B cell (primary cell): Measurements from ENCODE around the gene TMEM38B. TPM values are rescaled to one million over a fixed set of nuclear protein-coding genes. Genes with fewer than 3 reads are reported as not detected.

Experiments
- ATAC-seq: fragments of 200-7000 bp; cut with Tn5 transposase; one replicate; pipeline ENCODE4 v1.10.0; 2021; ENCODE audit warnings: low read depth, mild to moderate bottlenecking, moderate number of reproducible peaks, moderate library complexity
- CTCF ChIA-PET: fragments of 350-600 bp; sonication (Branson Sonifier 250); formaldehyde crosslinking; loops from one replicate; lab custom pipeline; 2021; ENCODE audit warnings: antibody characterized with exemption, inconsistent platforms; lab: Charles Lee
- POLR2A ChIA-PET: fragments of 350-600 bp; sonication (Branson Sonifier 250); formaldehyde crosslinking; loops from one replicate; lab custom pipeline; 2021; ENCODE audit warnings: antibody characterized with exemption; lab: Charles Lee
- DNase-seq: peaks from one replicate; pipeline ENCODE4 v3.0.0; 2013
- H2AFZ ChIP-seq: 2 replicates; pipeline ENCODE4 v1.6.1; 2012; ENCODE audit warnings: mild to moderate bottlenecking, low read depth, low read length; ENCODE audit not compliant: insufficient read depth, poor library complexity, severe bottlenecking
- H3K27ac ChIP-seq, 2 donors: 1 replicate in 1 of 2; 2 replicates in 1 of 2; pipeline ENCODE4 v1.5.1; 2012 to 2013; ENCODE audit warnings: low read length in 2 of 2, mild to moderate bottlenecking in 2 of 2, moderate library complexity in 1 of 2
- H3K27me3 ChIP-seq, 4 experiments: fragments of 200-600 bp in 1 of 4; sonication (generic) in 1 of 4; replicated peaks in 1 of 4; 1 replicate in 2 of 4; 2 replicates in 2 of 4; pipeline versions ENCODE4 v1.6.1 to v1.7.0; 2013 to 2016; ENCODE audit warnings: low read length in 3 of 4, mild to moderate bottlenecking in 2 of 4, mixed read lengths in 1 of 4, moderate library complexity in 1 of 4; ENCODE audit not compliant: insufficient read depth in 4 of 4, control insufficient read depth in 3 of 4; ENCODE audit errors: control extremely low read depth in 1 of 4
- H3K36me3 ChIP-seq, 2 experiments: replicated peaks in 1 of 2; 1 replicate in 1 of 2; 2 replicates in 1 of 2; pipeline versions ENCODE4 v1.6.1 to v1.7.1; 2013; ENCODE audit warnings: low read length in 1 of 2; ENCODE audit not compliant: insufficient read depth in 2 of 2, control insufficient read depth in 1 of 2; ENCODE audit errors: control extremely low read depth in 1 of 2, extremely low read depth in 1 of 2
- H3K4me1 ChIP-seq, 2 donors: fragments of 200-600 bp in 1 of 2; sonication (generic) in 1 of 2; 1 replicate in 1 of 2; 2 replicates in 1 of 2; pipeline versions ENCODE4 v1.5.1 to v1.6.1; 2013 to 2017; ENCODE audit warnings: low read length in 2 of 2; ENCODE audit not compliant: control insufficient read depth in 2 of 2, insufficient read depth in 2 of 2
- H3K4me2 ChIP-seq: replicated peaks from 2 replicates; pipeline ENCODE3; 2012; ENCODE audit warnings: mild to moderate bottlenecking, low read depth, low read length; ENCODE audit not compliant: poor library complexity, severe bottlenecking
- H3K4me3 ChIP-seq, 5 experiments: fragments of 200-600 bp in 1 of 5; sonication (generic) in 1 of 5; 1 replicate in 3 of 5; 2 replicates in 2 of 5; pipeline versions ENCODE4 v1.5.1 to v1.7.0; 2011 to 2016; ENCODE audit warnings: low read length in 4 of 5, mild to moderate bottlenecking in 4 of 5, low read depth in 2 of 5, control low read depth in 1 of 5, moderate library complexity in 1 of 5; ENCODE audit not compliant: insufficient read depth in 1 of 5; ENCODE audit errors: control extremely low read depth in 1 of 5, extremely low read depth in 1 of 5
- H3K79me2 ChIP-seq: fragments of 200-600 bp; sonication (generic); one replicate; pipeline ENCODE4 v1.6.0; 2016; ENCODE audit warnings: low read length; ENCODE audit not compliant: control insufficient read depth, insufficient read depth
- H3K9ac ChIP-seq: fragments of 200-600 bp; sonication (generic); 2 replicates; pipeline ENCODE4 v1.6.1; 2017; ENCODE audit warnings: mild to moderate bottlenecking, low read length, moderate library complexity
- H3K9me3 ChIP-seq, 3 donors: one replicate each; pipeline versions ENCODE4 v1.6.1 to v1.7.1; 2013; ENCODE audit warnings: low read length in 2 of 3; ENCODE audit not compliant: control insufficient read depth in 2 of 3, insufficient read depth in 1 of 3; ENCODE audit errors: control extremely low read depth in 1 of 3
- H4K20me1 ChIP-seq: 2 replicates; pipeline ENCODE4 v1.6.0; 2012; ENCODE audit warnings: mild to moderate bottlenecking, low read length; ENCODE audit not compliant: insufficient read depth, control insufficient read depth, poor library complexity, severe bottlenecking
- H3K27ac Mint-ChIP-seq: one replicate; pipeline ENCODE4 v1.8.0; 2021; ENCODE audit warnings: mixed read lengths
- H3K27me3 Mint-ChIP-seq: one replicate; pipeline ENCODE4 v1.8.0; 2021; ENCODE audit warnings: mixed read lengths
- H3K4me1 Mint-ChIP-seq: one replicate; pipeline ENCODE4 v1.8.0; 2021; ENCODE audit warnings: mixed read lengths
- H3K4me3 Mint-ChIP-seq: one replicate; pipeline ENCODE4 v1.8.0; 2021; ENCODE audit warnings: mixed read lengths
- H3K9me3 Mint-ChIP-seq: one replicate; pipeline ENCODE4 v1.8.0; 2022; ENCODE audit warnings: mixed read lengths; ENCODE audit not compliant: insufficient read depth
- CTCF ChIP-seq: fragments of 200-600 bp; IDR thresholded peaks from one replicate; pipeline ENCODE4 v1.8.0; 2022; ENCODE audit warnings: antibody characterized with exemption, mild to moderate bottlenecking
- EZH2 ChIP-seq: IDR thresholded peaks from 2 replicates; pipeline ENCODE4 v1.6.1; 2012; ENCODE audit warnings: borderline replicate concordance, low read depth, mild to moderate bottlenecking, moderate library complexity, low read length; ENCODE audit not compliant: insufficient read depth, poor library complexity, severe bottlenecking
- WGBS: methylation state at CpG from one replicate; pipeline ENCODE4 v1.1.5; 2013; ENCODE audit warnings: missing lambda C conversion rate; ENCODE audit not compliant: insufficient coverage; 5-methylcytosine and 5-hydroxymethylcytosine counted together
- intact Hi-C: fragments of 100-400 bp; cut with micrococcal nuclease; formaldehyde crosslinking; loops from one replicate; pipeline ENCODE4 v1.10.0; 2022
- polyA plus RNA-seq: library from polyadenylated mRNA; depleted of rRNA; stranded (reverse); fragments of >200 nt; gene quantifications from 2 replicates; pipeline ENCODE4 v1.2.3, GENCODE V29; 2012
- total RNA-seq, 2 donors: library from RNA; stranded (reverse); fragments of 120-200 nt in 1 of 2; gene quantifications; 1 replicate in 1 of 2; 2 replicates in 1 of 2; pipeline versions ENCODE4 v1.2.3 to v1.2.4, GENCODE V29; 2013 to 2022

TMEM38B gene
- total and polyA plus RNA-seq, 2 donors (not counting 1 experiment from before 2014, with no cell fraction given) = 6.4 to 29.6 TPM

- DNase-seq (no peak), ATAC-seq (no peak)
- 88% methylated on average over 2 of the region's 4 CpGs for WGBS
- Histone ChIP-seq H3K4me3 (no peak overlapping the region), H3K27me3 (no peaks in the 10 kb centered on the region), H3K36me3 (peaks cover 2 to 35% of the 10 kb centered on the region in 2 experiments), H3K9ac (no peak overlapping the region), H3K9me3 (peaks cover 3 to 18% (median 16%) of the 10 kb centered on the region in 3 donors), H3K4me1 (no peaks in the 10 kb centered on the region), H4K20me1 (no peaks in the 10 kb centered on the region), H3K27ac (no peak overlapping the region), H2AFZ (no peak overlapping the region), H3K79me2 (no peaks in the 10 kb centered on the region), H3K4me2 (no peak overlapping the region)
- H3K27me3 Mint-ChIP-seq = no peaks in the 10 kb centered on the region
- POLR2A ChIA-PET = no interaction called here
- TF ChIP-seq EZH2 (no peak), CTCF (no peak)
- H3K4me3 Mint-ChIP-seq = no peak overlapping the region
- peaks cover 11% of the 10 kb centered on the region for H3K9me3 Mint-ChIP-seq
- H3K4me1 Mint-ChIP-seq = no peaks in the 10 kb centered on the region
- CTCF ChIA-PET = no interaction called here
- H3K27ac Mint-ChIP-seq = no peak overlapping the region
- intact Hi-C loops = no loop called here
Observed at GRCh38 chr9:105751761-105752160, 57.4 kb downstream of the TMEM38B start.

- Histone ChIP-seq H2AFZ (no peak overlapping the region), H3K9ac (no peak overlapping the region), H3K79me2 (no peaks in the 10 kb centered on the region), H3K27ac (no peak overlapping the region), H3K4me1 (no peaks in the 10 kb centered on the region), H3K36me3 (peaks cover 0 to 4% of the 10 kb centered on the region in 2 experiments), H4K20me1 (no peaks in the 10 kb centered on the region), H3K27me3 (no peaks in the 10 kb centered on the region), H3K4me3 (no peak overlapping the region), H3K9me3 (peaks cover 0 to 12% (median 4%) of the 10 kb centered on the region in 3 donors), H3K4me2 (no peak overlapping the region)
- intact Hi-C loops = no loop called here
- no peak for DNase-seq
- 92% methylated on average over 10 of the region's 12 CpGs for WGBS
- POLR2A ChIA-PET = no interaction called here
- no peak overlapping the region for H3K4me3 Mint-ChIP-seq
- H3K27me3 Mint-ChIP-seq = no peaks in the 10 kb centered on the region
- peaks cover 6% of the 10 kb centered on the region for H3K9me3 Mint-ChIP-seq
- ATAC-seq = no peak
- CTCF ChIA-PET = no interaction called here
- TF ChIP-seq CTCF = no peak
- TF ChIP-seq EZH2 = no peak
- H3K4me1 Mint-ChIP-seq = no peaks in the 10 kb centered on the region
- no peak overlapping the region for H3K27ac Mint-ChIP-seq
Observed at GRCh38 chr9:105757496-105758251, 63.3 kb downstream of the TMEM38B start.
